ENCODE results near the gene IZUMO1.

The IZUMO1 gene

DNA sequence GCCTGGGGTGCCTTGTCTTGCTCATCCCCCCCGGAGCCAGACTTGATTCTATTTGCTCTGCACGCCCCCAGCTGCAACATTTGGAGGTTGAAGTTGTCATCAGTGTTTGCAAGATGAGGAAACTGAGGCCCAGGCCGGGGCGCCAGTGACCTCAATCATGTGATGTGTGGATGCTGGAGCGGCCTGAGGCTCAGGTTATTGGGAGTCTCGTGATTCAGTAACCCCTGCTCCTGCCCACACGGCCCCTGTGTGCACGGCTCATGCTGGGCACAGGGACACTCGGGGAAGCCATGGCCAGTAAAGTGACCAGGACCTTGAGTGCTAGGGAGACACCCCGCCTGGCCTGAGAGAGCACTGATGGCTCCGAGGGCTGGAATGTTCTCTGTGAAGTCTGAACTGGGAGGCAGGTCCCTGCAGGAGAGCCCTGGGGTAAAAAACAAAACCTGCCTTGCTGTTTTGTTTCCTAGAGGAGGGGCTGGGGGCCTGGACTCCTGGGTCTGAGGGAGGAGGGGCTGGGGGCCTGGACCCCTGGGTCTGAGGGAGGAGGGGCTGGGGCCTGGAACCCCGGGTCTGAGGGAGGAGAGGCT is 10.5 kb upstream of the IZUMO1 start:
- Histone ChIP-seq H3K27ac (ENCODE audit: insufficient read depth, low read length, poor library complexity, severe bottlenecking) (no peak overlapping the region), H3K4me1 (ENCODE audit: control insufficient read depth, insufficient read depth, low read length, poor library complexity, severe bottlenecking) (peaks cover 15% of the 10 kb centered on the region), H3K4me3 (ENCODE audit: insufficient read depth, low read depth, low read length, poor library complexity, severe bottlenecking) (no peak overlapping the region), H3K9me3 (ENCODE audit: control insufficient read depth, low read length) (no peaks in the 10 kb centered on the region), H3K27me3 (replicated peaks; ENCODE audit: control insufficient read depth, insufficient read depth, low read length, poor library complexity, severe bottlenecking) (peaks cover 4% of the 10 kb centered on the region), H3K36me3 (ENCODE audit: control insufficient read depth, insufficient read depth, low read length) (no peaks in the 10 kb centered on the region)
- no peak for DNase-seq

DNA sequence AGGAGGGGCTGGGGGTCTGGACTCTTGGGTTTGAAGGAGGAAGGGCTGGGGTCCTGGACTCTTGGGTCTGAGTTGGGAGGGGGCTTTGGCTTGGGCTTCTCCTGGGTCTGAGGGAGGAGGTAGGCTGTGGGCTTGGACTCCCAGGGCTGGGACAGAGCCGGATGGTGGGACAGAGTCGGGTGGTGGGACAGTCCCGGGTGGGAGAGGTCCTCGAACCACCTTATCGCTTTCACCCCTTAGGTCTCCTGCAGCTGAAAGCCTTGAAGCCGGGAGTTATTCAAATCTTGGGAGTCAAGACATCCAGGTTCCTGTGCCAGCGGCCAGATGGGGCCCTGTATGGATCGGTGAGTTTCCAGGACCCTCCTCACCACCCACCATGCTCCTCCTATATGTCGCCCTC is 10.0 kb upstream of the IZUMO1 start:
- H3K27ac ChIP-seq (ENCODE audit: insufficient read depth, low read length, poor library complexity, severe bottlenecking) = no peak overlapping the region
- no peak overlapping the region for H3K4me3 ChIP-seq (ENCODE audit: insufficient read depth, low read depth, low read length, poor library complexity, severe bottlenecking)
- DNase-seq = no peak
- peaks cover 17% of the 10 kb centered on the region for H3K4me1 ChIP-seq (ENCODE audit: control insufficient read depth, insufficient read depth, low read length, poor library complexity, severe bottlenecking)
- H3K36me3 ChIP-seq (ENCODE audit: control insufficient read depth, insufficient read depth, low read length) = no peaks in the 10 kb centered on the region
- no peaks in the 10 kb centered on the region for H3K9me3 ChIP-seq (ENCODE audit: control insufficient read depth, low read length)
- peaks cover 4% of the 10 kb centered on the region for H3K27me3 ChIP-seq (replicated peaks; ENCODE audit: control insufficient read depth, insufficient read depth, low read length, poor library complexity, severe bottlenecking)

DNA sequence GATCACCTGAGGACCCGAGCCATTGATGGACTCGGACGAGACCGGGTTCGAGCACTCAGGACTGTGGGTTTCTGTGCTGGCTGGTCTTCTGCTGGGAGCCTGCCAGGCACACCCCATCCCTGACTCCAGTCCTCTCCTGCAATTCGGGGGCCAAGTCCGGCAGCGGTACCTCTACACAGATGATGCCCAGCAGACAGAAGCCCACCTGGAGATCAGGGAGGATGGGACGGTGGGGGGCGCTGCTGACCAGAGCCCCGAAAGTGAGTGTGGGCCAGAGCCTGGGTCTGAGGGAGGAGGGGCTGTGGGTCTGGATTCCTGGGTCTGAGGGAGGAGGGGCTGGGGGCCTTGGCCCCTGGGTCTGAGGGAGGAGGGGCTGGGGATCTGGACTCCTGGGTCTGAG is 9.5 kb upstream of the IZUMO1 start:
- H3K4me1 ChIP-seq (ENCODE audit: control insufficient read depth, insufficient read depth, low read length, poor library complexity, severe bottlenecking) = peaks cover 17% of the 10 kb centered on the region
- H3K36me3 ChIP-seq (ENCODE audit: control insufficient read depth, insufficient read depth, low read length) = no peaks in the 10 kb centered on the region
- peaks cover 4% of the 10 kb centered on the region for H3K27me3 ChIP-seq (replicated peaks; ENCODE audit: control insufficient read depth, insufficient read depth, low read length, poor library complexity, severe bottlenecking)
- no peaks in the 10 kb centered on the region for H3K9me3 ChIP-seq (ENCODE audit: control insufficient read depth, low read length)
- no peak overlapping the region for H3K27ac ChIP-seq (ENCODE audit: insufficient read depth, low read length, poor library complexity, severe bottlenecking)
- DNase-seq = no peak
- no peak overlapping the region for H3K4me3 ChIP-seq (ENCODE audit: insufficient read depth, low read depth, low read length, poor library complexity, severe bottlenecking)

DNA sequence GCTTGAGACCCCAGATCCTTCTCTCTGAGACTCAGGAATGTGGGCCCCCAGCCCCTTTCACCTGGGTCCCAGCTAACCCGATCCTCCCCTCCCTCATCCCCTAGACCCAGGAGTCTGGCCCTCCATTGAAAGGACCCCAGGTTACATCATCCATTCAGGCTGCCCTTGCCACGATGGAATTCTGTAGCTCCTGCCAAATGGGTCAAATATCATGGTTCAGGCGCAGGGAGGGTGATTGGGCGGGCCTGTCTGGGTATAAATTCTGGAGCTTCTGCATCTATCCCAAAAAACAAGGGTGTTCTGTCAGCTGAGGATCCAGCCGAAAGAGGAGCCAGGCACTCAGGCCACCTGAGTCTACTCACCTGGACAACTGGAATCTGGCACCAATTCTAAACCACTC is 9.1 kb upstream of the IZUMO1 start:
- Histone ChIP-seq H3K4me3 (ENCODE audit: insufficient read depth, low read depth, low read length, poor library complexity, severe bottlenecking) (no peak overlapping the region), H3K9me3 (ENCODE audit: control insufficient read depth, low read length) (no peaks in the 10 kb centered on the region), H3K36me3 (ENCODE audit: control insufficient read depth, insufficient read depth, low read length) (no peaks in the 10 kb centered on the region), H3K27ac (ENCODE audit: insufficient read depth, low read length, poor library complexity, severe bottlenecking) (no peak overlapping the region), H3K4me1 (ENCODE audit: control insufficient read depth, insufficient read depth, low read length, poor library complexity, severe bottlenecking) (peaks cover 17% of the 10 kb centered on the region), H3K27me3 (replicated peaks; ENCODE audit: control insufficient read depth, insufficient read depth, low read length, poor library complexity, severe bottlenecking) (peaks cover 4% of the 10 kb centered on the region)
- no peak for DNase-seq

DNA sequence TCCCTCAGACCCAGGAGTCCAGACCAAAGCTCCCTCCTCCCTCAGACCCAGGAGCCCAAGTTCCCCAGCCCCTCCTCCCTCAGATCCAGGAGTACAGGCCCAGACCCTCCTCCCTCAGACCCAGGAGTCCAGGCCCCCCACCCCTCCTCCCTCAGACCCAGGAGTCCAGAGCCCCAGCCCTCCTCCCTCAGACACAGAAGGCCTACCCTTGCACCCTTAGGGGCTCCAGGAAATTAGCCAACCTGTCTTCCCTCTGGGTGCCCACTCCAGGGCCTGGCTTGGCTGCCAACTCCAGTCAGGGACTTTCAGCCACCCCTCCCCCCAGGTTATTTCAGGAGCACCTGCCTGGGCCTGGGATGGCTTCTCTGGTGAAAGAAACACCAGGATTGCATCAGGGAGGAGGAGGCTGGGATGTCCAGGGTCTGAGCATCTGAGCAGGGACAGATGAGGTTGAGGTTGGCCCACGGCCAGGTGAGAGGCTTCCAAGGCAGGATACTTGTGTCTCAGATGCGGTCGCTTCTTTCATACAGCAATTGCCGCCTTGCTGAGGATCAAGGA is 8.5 kb upstream of the IZUMO1 start, which contains the start of gene FGF21:
FGF21 (plus strand) TSS at position 441 of the 558 bp plus-strand sequence. CDS start 713 bp downstream, outside the sequence.
- H3K9me3 ChIP-seq (ENCODE audit: control insufficient read depth, low read length) = no peaks in the 10 kb centered on the region
- no peak within 1 kb of the TSS for H3K27ac ChIP-seq (ENCODE audit: insufficient read depth, low read length, poor library complexity, severe bottlenecking)
- no peaks in the 10 kb centered on the region for H3K36me3 ChIP-seq (ENCODE audit: control insufficient read depth, insufficient read depth, low read length)
- H3K27me3 ChIP-seq (replicated peaks; ENCODE audit: control insufficient read depth, insufficient read depth, low read length, poor library complexity, severe bottlenecking) = peaks cover 4% of the 10 kb centered on the region
- DNase-seq = no peak
- H3K4me1 ChIP-seq (ENCODE audit: control insufficient read depth, insufficient read depth, low read length, poor library complexity, severe bottlenecking) = peaks cover 15% of the 10 kb centered on the region
- no peak within 1 kb of the TSS for H3K4me3 ChIP-seq (ENCODE audit: insufficient read depth, low read depth, low read length, poor library complexity, severe bottlenecking)

DNA sequence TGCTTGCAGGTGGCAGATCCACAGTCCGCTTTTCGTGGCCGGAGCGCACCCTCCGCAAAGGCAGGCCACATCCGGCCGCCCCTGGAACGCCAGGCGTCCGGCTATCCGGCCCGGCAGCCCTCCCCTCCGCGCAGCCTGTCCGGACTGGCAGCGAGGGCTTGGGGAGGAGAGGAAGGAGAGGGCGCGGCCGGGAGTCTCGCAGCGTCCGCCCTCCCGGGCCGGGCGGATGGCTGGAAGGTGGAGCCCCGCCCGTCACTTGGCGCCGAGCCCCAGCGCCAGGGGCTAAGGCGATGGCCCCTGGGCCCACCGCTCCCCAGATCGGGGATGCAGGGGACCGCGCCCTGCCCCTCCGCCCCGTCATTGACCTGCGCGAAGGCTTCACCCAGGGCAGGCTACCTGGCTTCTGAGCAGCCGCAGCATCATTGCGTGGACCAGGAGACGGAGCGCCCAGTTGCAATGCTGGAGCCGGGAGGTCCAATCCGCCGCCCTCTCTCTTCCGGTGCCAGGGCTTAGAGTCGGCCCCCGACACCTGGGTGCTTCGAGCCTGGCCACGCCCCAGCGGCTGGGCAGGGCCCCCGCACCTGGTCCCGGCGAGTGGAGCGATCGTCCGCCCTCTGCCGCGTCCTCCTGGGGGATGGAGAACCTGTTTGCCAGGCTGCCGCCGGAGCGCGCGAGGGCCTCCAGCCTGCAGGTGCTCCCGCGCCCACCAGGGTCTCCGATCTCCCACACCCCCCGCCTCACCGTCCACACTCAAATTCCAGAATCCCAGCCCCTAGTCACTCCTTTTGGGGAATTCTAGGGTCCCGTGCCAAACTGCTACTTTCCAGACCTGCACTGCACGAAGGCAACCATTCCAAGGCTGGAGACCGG is 6.0 kb upstream of the IZUMO1 start, which contains the start of gene FUT1:
FUT1 (minus strand) TSS at position 146 of the 870 bp plus-strand sequence. CDS start 1,360 bp downstream, outside the sequence.
- H3K9me3 ChIP-seq (ENCODE audit: control insufficient read depth, low read length) = no peaks in the 10 kb centered on the region
- peak within 1 kb of the TSS; percentile 58 for H3K4me3 ChIP-seq (ENCODE audit: insufficient read depth, low read depth, low read length, poor library complexity, severe bottlenecking)
- peaks cover 15% of the 10 kb centered on the region for H3K4me1 ChIP-seq (ENCODE audit: control insufficient read depth, insufficient read depth, low read length, poor library complexity, severe bottlenecking)
- H3K27me3 ChIP-seq (replicated peaks; ENCODE audit: control insufficient read depth, insufficient read depth, low read length, poor library complexity, severe bottlenecking) = peaks cover 4% of the 10 kb centered on the region
- no peaks in the 10 kb centered on the region for H3K36me3 ChIP-seq (ENCODE audit: control insufficient read depth, insufficient read depth, low read length)
- DNase-seq = peak in 2 of 3 donors; percentile 20 to 29
- no peak within 1 kb of the TSS for H3K27ac ChIP-seq (ENCODE audit: insufficient read depth, low read length, poor library complexity, severe bottlenecking)

DNA sequence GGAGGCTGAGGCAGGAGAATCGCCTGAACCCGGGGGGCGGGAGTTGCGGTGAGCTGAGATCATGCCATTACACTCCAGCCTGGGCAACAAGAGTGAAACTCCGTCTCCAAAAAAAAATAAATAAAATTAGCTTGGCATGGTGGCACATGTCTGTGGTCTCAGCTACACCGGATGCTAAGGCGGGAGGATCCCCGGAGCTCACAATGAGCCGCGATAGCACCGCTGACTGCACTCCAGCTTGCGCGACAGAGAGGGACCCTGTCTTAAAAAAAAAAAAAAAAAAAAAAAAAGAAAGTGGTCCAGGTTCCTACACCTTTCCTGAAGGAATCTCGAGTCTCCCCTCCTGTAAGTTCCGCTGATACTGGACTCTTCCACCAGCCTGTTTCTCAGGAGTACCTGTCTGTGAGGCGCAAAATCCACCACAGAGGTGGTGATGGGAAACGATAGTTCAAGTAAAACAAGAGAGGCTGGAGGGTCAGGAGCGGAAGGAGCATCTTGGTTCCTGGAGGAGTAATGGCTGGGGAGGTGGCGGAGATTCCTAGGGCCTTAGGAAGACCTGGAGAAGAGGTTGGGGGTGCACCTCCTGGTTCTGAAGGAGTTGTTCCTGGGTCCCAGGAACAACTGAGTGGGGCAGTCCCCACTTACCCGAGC is 5.3 kb upstream of the IZUMO1 start:
- peaks cover 4% of the 10 kb centered on the region for H3K27me3 ChIP-seq (replicated peaks; ENCODE audit: control insufficient read depth, insufficient read depth, low read length, poor library complexity, severe bottlenecking)
- peak overlapping the region; percentile 58 for H3K4me3 ChIP-seq (ENCODE audit: insufficient read depth, low read depth, low read length, poor library complexity, severe bottlenecking)
- no peak overlapping the region for H3K27ac ChIP-seq (ENCODE audit: insufficient read depth, low read length, poor library complexity, severe bottlenecking)
- DNase-seq = no peak
- peaks cover 17% of the 10 kb centered on the region for H3K4me1 ChIP-seq (ENCODE audit: control insufficient read depth, insufficient read depth, low read length, poor library complexity, severe bottlenecking)
- no peaks in the 10 kb centered on the region for H3K9me3 ChIP-seq (ENCODE audit: control insufficient read depth, low read length)
- H3K36me3 ChIP-seq (ENCODE audit: control insufficient read depth, insufficient read depth, low read length) = no peaks in the 10 kb centered on the region

DNA sequence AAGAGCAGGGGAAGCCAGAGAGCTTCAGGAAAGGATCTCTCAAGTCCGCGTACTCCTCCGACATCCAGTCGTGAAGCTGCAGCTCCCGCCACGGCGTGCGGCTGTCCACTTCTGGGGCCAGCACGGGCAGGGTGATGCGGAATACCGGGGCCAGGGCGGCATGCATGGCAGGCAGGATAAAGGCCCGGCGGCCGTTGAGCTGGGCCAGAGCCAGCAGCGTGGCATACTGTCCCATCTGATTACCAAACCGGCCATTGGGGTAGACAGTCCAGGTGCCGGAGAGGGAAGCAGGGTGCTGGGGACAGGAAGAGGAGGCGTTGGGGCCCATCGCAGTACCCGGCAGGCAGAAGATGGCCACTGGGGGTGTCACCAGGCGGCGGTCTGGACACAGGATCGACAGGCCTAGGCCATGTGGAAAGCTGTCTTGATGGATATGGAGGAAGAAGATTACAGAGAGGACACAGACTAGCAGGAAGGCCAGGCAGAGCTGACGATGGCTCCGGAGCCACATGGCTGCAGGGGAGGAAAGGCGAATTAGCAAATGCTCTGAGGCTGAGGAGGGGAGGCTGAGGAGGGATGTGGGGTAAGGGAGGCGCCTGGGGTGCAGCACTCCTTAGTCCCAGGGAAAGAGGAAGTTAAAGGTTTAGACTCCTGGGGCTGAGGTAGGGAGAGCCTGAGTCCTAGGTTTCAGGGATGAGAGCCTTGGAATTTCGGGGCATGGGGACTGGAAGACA is 4.2 kb upstream of the IZUMO1 start:
- Histone ChIP-seq H3K27me3 (replicated peaks; ENCODE audit: control insufficient read depth, insufficient read depth, low read length, poor library complexity, severe bottlenecking) (peaks cover 4% of the 10 kb centered on the region), H3K27ac (ENCODE audit: insufficient read depth, low read length, poor library complexity, severe bottlenecking) (no peak overlapping the region), H3K4me3 (ENCODE audit: insufficient read depth, low read depth, low read length, poor library complexity, severe bottlenecking) (no peak overlapping the region)

DNA sequence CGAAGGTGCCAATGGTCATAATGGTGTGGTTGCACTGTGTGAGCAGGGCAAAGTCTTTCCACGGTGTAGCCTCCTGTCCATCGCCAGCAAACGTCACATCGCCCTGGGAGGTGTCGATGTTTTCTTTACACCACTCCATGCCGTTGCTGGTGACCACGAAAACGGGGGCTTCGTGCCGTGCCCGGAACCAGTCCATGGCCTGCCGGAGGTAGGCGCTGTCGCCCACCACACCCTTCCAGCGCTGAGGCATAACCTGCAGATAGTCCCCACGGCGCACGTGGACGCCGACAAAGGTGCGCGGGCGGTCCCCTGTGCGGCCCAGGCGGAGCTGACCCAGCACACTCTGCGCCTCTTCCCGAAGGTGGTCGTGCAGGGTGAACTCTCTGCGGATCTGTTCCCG is 3.6 kb upstream of the IZUMO1 start:
- no peaks in the 10 kb centered on the region for H3K9me3 ChIP-seq (ENCODE audit: control insufficient read depth, low read length)
- no peak for DNase-seq
- no peaks in the 10 kb centered on the region for H3K36me3 ChIP-seq (ENCODE audit: control insufficient read depth, insufficient read depth, low read length)
- H3K4me3 ChIP-seq (ENCODE audit: insufficient read depth, low read depth, low read length, poor library complexity, severe bottlenecking) = no peak overlapping the region
- no peak overlapping the region for H3K27ac ChIP-seq (ENCODE audit: insufficient read depth, low read length, poor library complexity, severe bottlenecking)
- peaks cover 24% of the 10 kb centered on the region for H3K4me1 ChIP-seq (ENCODE audit: control insufficient read depth, insufficient read depth, low read length, poor library complexity, severe bottlenecking)
- peaks cover 8% of the 10 kb centered on the region for H3K27me3 ChIP-seq (replicated peaks; ENCODE audit: control insufficient read depth, insufficient read depth, low read length, poor library complexity, severe bottlenecking)

More for the DNA sequence above, 4.2 kb upstream of the IZUMO1 start:
- H3K9me3 ChIP-seq (ENCODE audit: control insufficient read depth, low read length) = no peaks in the 10 kb centered on the region
- H3K4me1 ChIP-seq (ENCODE audit: control insufficient read depth, insufficient read depth, low read length, poor library complexity, severe bottlenecking) = peaks cover 20% of the 10 kb centered on the region
- no peaks in the 10 kb centered on the region for H3K36me3 ChIP-seq (ENCODE audit: control insufficient read depth, insufficient read depth, low read length)
- no peak for DNase-seq
